ENCODE results near the gene ZSCAN1.

The ZSCAN1 gene

GRCh38 chr19:58091251-58091995 lies 57.6 kb downstream of the ZSCAN1 start:
- TF ChIP-seq Cebpa-rat (IDR thresholded peaks at IDR 0.05): no peak
- H3K9ac ChIP-seq: no peak overlapping the region
- peaks cover 91% of the 10 kb centered on the region for H3K9me3 ChIP-seq
- no peaks in the 10 kb centered on the region; the same call in 1 of the 2 replicates for H4K20me1 ChIP-seq
- H3K4me2 ChIP-seq: no peak overlapping the region
- H3K4me3 ChIP-seq: no peak overlapping the region
- no peak overlapping the region for H3K27ac ChIP-seq
- H3K27me3 ChIP-seq: no peaks in the 10 kb centered on the region
- H3K4me1 ChIP-seq: no peaks in the 10 kb centered on the region
- peaks cover 91% of the 10 kb centered on the region for H3K36me3 ChIP-seq

- no peak overlapping the region for H3K9ac ChIP-seq
- H3K27ac ChIP-seq: no peak overlapping the region
- TF ChIP-seq Cebpa-rat (IDR thresholded peaks at IDR 0.05): no peak
- H3K36me3 ChIP-seq: peaks cover 77% of the 10 kb centered on the region
- H3K4me1 ChIP-seq: peaks cover 9% of the 10 kb centered on the region; the same call in 1 of the 2 replicates
- no peak overlapping the region for H3K4me3 ChIP-seq
- peaks cover 83% of the 10 kb centered on the region for H3K9me3 ChIP-seq
- no peaks in the 10 kb centered on the region for H3K27me3 ChIP-seq
- no peak overlapping the region for H3K4me2 ChIP-seq
- no peaks in the 10 kb centered on the region; the same call in 1 of the 2 replicates for H4K20me1 ChIP-seq
Observed at GRCh38 chr19:58093071-58093470, 59.2 kb downstream of the ZSCAN1 start.

- H3K27me3 ChIP-seq: no peaks in the 10 kb centered on the region
- H3K9me3 ChIP-seq: peaks cover 74% of the 10 kb centered on the region
- H3K4me2 ChIP-seq: no peak overlapping the region
- TF ChIP-seq Cebpa-rat (IDR thresholded peaks at IDR 0.05): no peak
- H3K9ac ChIP-seq: no peak overlapping the region
- H3K4me1 ChIP-seq: peaks cover 15% of the 10 kb centered on the region; the same call in 1 of the 2 replicates
- no peak overlapping the region for H3K4me3 ChIP-seq
- H4K20me1 ChIP-seq: no peaks in the 10 kb centered on the region; the same call in 1 of the 2 replicates
- peaks cover 57% of the 10 kb centered on the region for H3K36me3 ChIP-seq
- no peak overlapping the region for H3K27ac ChIP-seq
Observed at GRCh38 chr19:58095328-58095727, 61.5 kb downstream of the ZSCAN1 start.

DNA sequence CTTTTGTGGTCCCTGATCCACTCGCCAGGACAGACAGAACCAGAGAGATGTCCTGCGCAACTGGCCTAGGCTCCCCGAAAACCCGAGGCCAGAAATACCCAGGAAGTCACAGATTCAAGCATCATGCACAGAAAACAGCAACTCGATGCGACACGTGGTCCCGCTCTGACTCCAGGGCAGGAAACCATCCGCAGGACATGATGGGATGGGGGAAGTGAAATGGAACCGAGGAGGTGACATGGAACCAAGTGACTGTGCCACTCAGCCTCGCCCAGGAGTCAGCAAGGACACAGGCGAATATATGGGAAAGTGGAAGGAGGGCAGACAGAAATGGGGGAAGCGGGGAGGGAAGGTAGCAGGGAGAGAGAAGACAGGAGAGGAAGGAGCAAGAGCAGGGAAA lies 63.1 kb downstream of the ZSCAN1 start:
- H3K4me2 ChIP-seq: peak overlapping the region; percentile 82
- peaks cover 75% of the 10 kb centered on the region for H3K9me3 ChIP-seq
- H3K4me3 ChIP-seq: peak overlapping the region; percentile 96

DNA sequence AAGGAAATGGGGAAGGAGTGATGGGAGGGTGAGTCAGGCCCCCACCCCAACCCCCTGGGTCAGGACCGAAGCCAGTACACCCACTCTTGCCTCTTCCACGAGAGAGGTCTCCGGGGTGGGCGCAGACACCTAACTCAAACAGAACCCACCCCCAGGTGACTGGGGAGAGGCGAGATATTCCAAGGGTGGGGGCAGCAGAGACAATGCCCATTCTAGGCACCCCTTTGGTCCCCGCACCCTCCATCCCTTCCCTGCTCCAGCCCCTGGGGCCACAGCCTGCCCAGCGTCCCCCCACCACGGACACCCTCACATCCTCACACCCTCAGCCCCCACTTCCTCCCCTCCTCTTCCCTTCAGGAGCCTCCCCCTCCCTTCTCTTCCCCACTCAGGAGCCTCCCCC lies 63.5 kb downstream of the ZSCAN1 start:
- Histone ChIP-seq H3K4me1 (peaks cover 15% of the 10 kb centered on the region; the same call in 1 of the 2 replicates), H3K4me3 (peak overlapping the region; percentile 96), H3K27me3 (no peaks in the 10 kb centered on the region), H3K27ac (0 out of 2 replicates have a peak overlapping the region, but pooled peaks have one; percentile 18), H4K20me1 (no peaks in the 10 kb centered on the region; the same call in 1 of the 2 replicates), H3K9me3 (peaks cover 77% of the 10 kb centered on the region), H3K36me3 (peaks cover 40% of the 10 kb centered on the region), H3K9ac (peak overlapping the region; percentile 89; the same call in 1 of the 2 replicates), H3K4me2 (peak overlapping the region; percentile 82)
- no peak for TF ChIP-seq Cebpa-rat (IDR thresholded peaks at IDR 0.05)

More for the DNA sequence above, 63.1 kb downstream of the ZSCAN1 start:
- no peak for TF ChIP-seq Cebpa-rat (IDR thresholded peaks at IDR 0.05)
- H3K36me3 ChIP-seq: peaks cover 44% of the 10 kb centered on the region
- H4K20me1 ChIP-seq: no peaks in the 10 kb centered on the region; the same call in 1 of the 2 replicates
- peaks cover 15% of the 10 kb centered on the region; the same call in 1 of the 2 replicates for H3K4me1 ChIP-seq
- H3K27ac ChIP-seq: no peak overlapping the region
- peak overlapping the region; percentile 89; the same call in 1 of the 2 replicates for H3K9ac ChIP-seq
- H3K27me3 ChIP-seq: no peaks in the 10 kb centered on the region

DNA sequence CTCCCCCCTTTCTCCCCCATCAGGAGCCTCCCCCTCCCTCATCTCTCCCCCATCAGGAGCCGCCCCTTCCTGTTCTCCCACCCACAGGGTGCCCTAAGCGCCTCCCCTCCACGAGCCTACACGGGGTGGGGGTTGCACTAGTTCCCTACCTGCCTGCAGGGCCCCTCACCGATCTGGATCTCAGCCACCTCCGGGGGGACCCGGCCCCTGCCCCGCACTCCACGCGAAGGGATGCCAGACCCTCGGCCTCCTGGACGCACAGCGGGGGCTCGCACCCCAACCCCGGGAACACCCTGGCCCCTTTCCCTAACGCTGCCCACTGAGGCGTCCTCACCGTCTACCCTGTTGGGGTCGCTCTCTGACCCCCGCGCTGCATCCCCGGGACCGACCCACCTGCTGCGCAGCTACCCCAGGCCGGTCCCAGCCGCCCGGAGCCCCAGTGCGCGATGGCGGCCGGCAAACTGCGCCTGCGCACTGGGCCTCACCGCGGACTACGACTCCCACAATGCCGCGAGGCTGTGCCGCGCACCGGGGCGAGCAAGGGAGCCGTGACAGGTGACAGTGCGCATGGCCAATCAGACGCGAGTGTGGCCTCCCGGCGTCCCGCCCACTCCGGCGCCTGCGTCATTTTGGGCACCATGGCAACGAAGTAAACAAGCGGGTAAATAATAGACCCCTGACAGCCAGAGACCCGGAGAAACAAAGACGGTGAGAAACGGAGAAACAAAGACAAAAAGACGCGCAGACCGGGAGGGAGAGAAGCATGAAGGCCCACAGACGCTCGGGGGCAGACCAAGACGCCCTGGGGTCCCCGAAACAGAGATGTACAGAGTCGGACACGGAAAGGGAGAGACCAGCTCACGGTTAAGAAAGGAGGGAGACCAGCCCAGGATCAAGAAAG lies 64.2 kb downstream of the ZSCAN1 start, which contains the start of gene ZSCAN18:
TSS of gene ZSCAN18 (minus strand) at position 451 of the 901 bp plus-strand sequence. CDS start 7,964 bp downstream, outside the sequence.
- Histone ChIP-seq H3K4me2 (peak within 1 kb of the TSS; percentile 83), H3K4me3 (peak within 1 kb of the TSS; percentile 96), H3K9me3 (peaks cover 77% of the 10 kb centered on the region), H3K27ac (peak within 1 kb of the TSS; percentile 86), H4K20me1 (no peaks in the 10 kb centered on the region; the same call in 1 of the 2 replicates), H3K36me3 (peaks cover 36% of the 10 kb centered on the region), H3K4me1 (peaks cover 15% of the 10 kb centered on the region; the same call in 1 of the 2 replicates), H3K27me3 (no peaks in the 10 kb centered on the region), H3K9ac (peak within 1 kb of the TSS; percentile 89)
- TF ChIP-seq Cebpa-rat (IDR thresholded peaks at IDR 0.05): no peak

DNA sequence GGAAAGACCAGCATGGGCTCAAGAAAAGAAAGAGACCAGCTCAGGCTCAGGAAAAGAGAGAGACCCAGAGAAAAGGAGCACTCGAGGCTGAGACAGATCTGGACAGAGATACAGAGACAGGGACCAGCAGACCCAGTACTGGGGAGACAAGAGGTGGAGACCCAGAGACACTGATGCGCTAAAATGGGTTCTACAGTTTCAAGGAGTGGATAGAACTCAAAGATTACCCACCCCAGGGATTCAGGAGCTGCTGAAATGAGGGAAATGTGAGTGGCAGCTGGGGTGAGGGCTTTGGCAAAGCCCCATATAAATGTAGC lies 64.8 kb downstream of the ZSCAN1 start:
- Histone ChIP-seq H3K4me3 (peak overlapping the region; percentile 96), H3K9ac (peak overlapping the region; percentile 51), H3K4me2 (peak overlapping the region; percentile 83)

More for the DNA sequence above, 64.8 kb downstream of the ZSCAN1 start:
- H3K36me3 ChIP-seq: peaks cover 29% of the 10 kb centered on the region
- peak overlapping the region; percentile 61 for H3K27ac ChIP-seq
- TF ChIP-seq Cebpa-rat (IDR thresholded peaks at IDR 0.05): no peak
- H3K4me1 ChIP-seq: peaks cover 15% of the 10 kb centered on the region; the same call in 1 of the 2 replicates
- peaks cover 77% of the 10 kb centered on the region for H3K9me3 ChIP-seq
- no peaks in the 10 kb centered on the region for H3K27me3 ChIP-seq
- no peaks in the 10 kb centered on the region; the same call in 1 of the 2 replicates for H4K20me1 ChIP-seq

All from BLaER1 (cell line).